ENCODE data around the gene DNAH1.
A peak's percentile ranks its signal among the peaks of the same experiment; 100 is the strongest.
"Not testable (repeated sequence)": the region's sequence is repeated elsewhere in the genome, so short reads cannot be mapped to it uniquely, and the experiment has no call there.

The DNAH1 gene

DNA sequence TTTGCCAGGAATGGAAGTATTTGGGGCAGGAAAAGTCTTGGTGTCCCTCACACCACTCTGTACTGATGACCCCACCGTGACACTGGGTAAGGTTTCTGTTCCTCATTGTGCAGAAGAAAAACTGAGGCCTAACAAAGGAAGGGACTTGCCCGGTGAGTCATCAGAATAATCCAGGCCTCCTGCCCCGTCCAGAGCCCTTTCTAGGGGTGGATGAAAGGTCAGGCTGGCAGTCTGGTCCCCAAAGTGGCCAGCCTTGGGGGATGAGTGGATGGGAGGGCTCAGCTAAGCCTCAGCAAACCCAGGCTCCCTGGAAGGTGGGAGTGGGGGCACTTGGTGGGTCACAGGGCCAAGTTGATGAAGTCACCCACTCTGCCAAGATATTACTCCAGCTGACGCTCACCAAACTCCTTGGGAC is 2.3 kb upstream of the DNAH1 start:
- no peak for DNase-seq

DNA sequence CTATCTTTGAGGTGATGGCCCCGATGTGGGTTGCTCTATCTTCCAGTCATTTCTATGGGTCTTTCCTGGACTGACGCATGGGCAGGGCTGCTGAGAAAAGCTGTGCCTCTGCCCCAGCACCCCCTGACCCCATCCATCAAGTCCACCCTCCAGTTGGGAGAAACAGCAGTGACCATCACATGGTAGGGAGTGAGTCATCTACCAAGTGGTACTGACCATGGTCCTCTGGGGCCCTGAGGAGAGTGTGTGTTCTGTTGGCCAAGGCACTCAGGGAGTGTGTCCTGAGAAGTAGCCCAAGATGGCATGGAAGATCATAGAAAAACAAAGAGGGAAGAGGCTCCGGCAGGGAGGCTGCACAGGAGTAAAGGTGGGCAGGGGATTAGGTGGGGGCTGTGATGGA is 1.6 kb upstream of the DNAH1 start:
- no peak for DNase-seq

DNA sequence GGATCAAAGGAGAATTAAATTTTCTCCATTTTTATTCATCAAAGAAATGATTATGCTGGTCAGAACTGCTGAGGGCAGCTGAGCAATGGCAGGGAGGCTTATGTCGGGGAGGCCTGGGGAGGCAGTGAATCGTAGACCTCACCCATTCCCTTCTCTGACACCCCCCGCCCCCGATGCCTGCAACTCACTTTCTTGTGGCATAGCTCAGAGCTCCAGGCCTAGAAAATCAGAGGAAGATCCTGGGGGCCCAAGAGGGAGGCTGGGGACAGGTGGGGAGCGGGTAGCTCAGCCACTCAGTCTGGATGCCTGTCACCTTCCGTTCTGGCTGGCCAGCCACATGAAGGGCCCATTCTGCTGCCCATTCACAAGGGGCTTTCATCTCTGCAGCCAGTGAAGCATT is 1.1 kb upstream of the DNAH1 start:
- no peak for DNase-seq

DNA sequence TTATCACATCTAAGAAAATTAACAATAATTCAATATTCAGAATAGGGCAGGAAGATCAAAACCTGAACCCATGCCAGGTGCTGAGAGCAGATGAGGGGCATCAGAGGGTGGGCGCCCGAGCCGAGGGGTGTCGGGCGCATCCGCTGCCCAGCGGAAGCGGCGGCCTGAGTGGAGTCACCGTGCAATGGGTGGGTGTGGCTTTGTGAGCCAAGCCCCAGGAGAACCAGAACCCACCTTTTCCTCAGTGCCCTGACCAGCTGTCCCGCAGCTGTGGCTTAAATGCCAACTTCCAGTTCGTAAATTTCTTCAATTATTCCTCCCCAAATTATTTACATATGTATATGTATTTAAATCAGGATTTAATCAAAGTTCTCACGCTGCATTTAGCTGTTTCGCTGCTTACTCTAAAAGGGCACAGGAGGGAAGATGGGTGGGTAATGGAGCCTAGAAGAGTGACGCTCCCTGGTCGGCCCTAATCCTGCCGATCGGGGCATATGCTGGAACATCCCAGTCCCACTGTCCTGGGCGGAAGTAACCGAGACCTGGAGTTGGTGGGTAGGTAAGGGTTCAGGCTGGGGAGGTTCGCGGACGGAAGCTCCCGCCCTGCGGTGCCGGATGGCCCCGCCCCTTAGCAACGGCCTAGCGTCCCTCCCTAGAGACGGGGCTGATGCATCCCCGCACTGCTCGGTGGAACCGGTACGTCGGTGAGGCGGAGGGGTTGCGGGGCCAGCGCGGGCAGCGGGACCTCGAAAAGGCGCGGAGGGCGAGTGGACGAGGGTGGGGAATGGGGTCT is 1.3 kb downstream of the DNAH1 start:
- peak; percentile 74 for DNase-seq

DNA sequence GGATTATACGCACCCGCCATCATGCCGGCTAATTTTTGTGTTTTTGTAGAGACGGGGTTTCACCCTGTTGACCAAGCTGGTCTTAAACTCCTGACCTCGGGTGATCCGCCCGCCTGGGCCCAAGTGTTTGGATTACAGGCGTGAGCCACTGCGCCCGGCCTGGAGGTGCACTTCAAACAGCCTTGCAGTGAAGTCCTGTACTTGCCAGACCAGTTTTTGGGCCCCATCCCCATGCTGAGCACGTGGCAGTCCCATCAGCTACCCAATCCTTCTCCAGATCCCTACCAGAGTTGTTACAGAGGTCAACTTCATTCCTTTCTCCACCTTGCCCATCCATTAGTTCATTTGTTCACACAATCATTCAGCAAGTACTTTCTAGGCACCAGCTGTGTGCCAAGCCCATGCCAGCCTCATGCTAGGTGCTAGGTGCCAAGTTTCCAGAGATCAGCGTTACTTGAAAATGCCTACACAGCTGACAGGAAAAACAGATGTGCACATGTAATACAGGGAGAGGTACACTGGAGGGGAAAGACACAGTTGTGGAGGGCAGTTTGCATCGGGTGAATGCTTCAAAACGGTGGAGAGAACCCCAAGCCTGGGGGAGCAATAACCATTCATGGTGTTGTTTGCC is 2.2 kb downstream of the DNAH1 start:
- DNase-seq: no peak

DNA sequence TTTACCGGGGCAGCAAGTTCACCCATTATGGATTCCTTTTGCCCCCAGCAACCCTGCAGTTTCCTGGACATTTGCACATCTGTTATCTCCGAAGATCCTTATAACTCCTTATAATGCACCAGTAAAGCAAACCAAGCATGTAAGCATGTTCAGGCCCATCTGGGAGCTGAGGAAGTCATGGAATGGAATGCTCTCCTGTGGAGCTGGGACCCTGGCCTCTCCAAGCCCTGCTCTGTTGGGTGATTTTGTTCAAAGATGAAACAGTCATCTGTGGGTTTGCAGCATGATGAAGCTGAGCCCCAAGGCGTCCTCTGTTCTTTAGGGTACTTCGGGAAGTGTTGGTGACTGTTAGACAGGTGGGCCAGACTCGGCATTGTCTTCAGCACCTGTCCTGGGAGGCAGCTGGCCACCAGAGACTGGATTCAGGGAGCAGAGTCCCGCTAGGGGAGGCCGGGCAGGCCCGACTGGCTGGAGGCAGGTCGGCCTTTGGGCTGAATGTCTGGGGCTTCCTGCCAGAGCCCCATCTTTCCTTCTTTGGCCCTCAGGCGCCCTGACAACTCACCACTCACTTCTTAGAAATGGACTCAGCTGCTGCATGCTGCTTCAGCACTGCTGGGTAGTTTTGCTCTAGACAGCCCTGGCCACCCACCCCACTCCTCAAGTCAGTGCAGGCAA is 3.9 kb downstream of the DNAH1 start:
- no peak for DNase-seq

DNA sequence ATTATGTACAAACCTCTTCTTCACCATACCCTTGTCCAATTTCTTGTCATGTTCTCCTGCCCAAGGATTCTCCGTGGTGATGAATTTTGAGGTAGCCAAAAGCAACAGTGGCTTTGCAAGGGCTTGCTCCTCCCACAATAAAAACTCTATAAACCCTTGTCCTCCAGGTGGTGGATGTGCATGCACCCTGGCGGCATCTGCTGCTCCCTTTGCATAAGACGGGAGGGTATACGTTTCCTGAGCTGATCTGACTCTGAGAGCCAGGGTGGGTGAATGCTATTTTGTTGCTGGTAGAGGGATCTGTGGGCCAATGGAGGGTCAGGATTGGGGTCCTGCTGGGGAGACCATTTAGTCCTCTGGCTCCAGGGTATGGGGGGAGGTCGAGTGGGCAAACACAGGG is 5.4 kb downstream of the DNAH1 start:
- DNase-seq: no peak

DNA sequence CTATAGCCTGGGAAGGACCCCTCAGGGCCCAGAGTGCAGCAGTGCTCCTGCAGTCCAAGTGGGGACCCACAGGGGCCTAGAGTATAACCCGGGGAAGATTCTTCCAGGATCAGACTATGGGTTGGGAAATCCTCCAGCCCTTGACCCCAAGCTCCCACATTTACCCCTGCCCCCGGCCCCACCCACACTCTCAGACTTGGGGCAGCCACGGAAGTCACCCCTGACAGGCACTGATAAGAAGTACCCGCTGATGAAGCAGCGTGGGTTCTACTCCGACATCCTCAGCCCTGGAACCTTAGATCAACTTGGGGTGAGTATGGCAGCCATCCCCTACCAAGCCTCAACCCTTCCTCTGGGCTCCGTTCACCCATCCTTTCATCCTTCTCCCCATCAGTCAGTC is 6.3 kb downstream of the DNAH1 start:
- no peak for DNase-seq

DNA sequence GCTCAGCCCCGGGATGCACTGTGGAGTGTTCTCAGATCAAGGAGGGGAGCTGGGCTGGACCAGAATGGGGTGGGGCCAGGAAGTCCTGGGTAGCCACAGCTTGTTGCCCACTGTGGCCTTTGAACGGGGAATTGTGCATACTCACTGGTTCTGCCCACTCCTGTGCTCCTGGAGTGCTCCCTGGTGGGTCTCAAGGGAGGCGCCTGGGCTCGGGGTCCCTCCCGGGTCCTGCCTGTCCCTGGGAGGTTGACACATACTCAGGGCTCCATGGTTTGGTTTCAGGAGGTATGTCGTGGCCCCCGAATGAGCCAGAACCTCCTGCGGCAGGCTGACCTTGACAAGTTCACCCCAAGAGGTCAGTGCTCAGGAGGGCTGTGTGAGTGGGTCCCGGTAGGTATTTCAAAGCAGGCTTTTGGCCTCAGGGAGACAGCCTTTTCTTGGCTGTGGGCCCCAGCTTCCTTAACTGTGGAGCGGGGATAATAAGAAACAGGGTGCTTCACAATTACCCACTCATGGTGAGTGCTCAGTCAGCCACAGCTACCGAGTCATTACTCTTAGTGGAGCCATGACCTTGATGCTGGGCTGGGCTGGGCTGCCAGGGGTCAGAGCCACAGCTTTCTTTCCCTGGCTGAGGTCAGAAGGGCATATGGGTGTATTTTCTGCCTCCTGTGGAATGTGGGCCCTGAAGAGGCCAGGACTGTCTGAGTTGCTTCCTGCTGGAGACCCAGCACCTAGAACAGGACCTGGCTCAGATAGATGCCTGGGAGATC is 7.6 kb downstream of the DNAH1 start:
- no peak for DNase-seq

DNA sequence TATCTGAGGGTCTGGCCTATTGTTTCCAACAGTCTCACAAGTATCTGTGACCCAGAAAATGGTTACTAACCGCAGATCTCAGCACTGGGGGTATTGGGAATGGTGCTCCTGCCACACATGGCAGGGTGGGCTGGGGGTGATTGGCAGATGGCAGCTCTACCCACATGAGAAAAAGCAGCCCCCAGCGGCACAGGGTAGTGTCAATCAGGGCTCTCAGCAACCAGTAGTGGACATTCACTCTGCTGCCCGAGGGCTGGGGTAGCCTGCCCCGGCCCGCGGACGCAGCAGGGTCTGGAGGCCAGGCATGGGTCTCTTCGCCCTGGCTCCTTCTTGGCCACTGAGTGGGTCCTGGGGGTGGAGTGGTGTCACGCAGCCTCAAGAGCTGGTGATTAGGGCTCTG is 8.6 kb downstream of the DNAH1 start:
- no peak for DNase-seq

DNA sequence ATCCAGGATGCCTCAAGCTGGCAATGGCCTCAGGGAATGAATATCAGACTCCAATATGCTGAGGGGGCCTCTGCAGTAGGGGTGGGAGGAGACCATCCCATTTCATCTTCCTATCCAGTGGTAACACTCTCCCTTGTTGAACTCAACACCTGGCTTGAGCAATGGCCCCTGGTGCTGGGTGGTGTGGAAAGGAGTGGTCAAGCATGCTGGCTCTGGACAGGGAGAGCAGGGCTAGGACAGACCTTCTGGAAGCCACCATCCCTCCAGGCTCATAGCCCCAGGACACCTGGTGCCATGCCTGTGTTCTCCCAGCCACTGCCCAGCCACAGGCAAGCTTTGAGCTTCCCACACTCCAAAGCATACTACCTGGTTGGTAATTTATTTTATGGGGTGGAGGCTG is 9.6 kb downstream of the DNAH1 start:
- DNase-seq: no peak

DNA sequence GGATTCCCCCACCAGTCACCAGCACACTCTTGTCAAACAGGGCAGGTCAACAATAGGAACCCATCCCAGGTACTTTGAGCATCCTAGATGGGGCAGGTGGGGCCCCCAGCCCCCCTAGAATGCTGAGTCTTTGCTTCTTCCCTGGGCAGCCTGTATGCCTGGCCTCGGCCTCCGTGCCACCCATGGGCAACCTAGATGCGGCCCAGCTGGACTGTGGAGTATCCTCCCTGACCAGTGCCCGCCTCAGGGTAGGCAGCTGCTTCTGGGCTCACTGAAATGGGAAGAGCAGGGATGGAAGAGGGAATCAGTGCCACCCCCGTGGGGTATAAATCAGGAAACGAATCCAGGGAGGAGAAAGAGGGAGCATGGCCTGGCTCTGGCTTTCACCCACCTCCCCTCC is 10.9 kb downstream of the DNAH1 start:
- DNase-seq: no peak

DNA sequence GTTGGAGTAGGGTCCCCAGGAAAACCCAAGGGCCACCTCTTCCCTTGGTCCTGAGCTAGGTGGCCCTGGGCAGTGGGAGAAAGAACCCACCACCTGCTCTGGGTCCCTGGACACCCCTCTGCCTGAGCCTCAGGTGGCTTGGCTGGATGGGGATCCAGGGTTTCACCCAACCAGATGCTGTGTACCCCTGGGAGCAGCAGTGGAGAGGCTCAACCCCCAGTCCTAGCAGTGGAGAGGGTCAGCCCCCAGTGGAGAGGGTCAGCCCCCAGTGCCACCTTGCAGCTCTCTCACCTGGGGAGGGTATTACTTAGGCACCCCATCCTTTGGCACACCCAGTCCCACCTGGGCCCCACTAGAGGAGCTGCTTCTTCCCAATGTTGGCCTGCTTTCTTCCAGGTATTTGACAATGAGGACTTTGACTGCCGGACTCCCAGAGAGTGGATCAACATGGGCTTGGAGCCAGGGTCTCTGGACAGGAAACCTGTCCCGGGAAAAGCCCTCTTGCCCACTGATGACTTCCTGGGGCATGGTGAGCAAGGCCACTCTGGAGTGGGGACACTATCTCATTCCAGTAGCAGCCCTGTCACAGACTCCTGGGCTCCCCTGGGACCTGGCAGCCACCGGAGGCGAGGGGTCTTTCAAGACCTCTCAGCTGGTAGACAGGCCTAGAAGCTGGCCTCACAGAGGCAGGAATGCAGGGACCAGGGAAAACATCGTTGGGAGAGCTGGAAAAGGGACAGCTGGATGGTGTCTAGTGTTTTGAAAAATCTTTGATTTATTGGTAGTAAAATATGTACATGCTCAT is 11.6 kb downstream of the DNAH1 start:
- no peak for DNase-seq

DNA sequence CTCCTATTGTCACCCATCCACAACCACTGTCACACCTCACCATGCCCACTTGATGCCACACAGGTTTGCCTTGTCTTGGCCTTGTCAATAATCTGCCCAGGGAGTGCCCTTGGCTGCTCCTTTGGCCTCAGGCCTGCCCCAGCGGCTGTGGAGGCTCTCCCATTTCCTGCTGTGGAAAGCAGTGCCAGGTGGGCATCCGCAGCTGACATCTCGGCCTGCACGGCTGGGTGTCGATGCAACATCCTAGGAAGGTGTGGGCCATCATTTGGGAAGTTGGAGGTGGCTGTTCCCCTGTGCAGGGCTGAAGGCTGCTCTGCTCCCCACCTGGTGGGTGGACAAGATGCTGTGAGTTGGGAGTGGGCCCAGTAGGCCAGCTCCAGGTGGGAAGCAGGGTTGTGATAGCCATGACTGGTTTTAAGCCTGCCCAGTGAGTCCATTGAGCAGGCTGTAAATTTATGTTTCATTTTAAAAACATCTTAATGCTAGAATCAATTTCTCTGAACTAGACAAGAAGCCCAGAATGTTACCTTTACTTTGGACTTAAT is 12.5 kb downstream of the DNAH1 start:
- no peak for DNase-seq

DNA sequence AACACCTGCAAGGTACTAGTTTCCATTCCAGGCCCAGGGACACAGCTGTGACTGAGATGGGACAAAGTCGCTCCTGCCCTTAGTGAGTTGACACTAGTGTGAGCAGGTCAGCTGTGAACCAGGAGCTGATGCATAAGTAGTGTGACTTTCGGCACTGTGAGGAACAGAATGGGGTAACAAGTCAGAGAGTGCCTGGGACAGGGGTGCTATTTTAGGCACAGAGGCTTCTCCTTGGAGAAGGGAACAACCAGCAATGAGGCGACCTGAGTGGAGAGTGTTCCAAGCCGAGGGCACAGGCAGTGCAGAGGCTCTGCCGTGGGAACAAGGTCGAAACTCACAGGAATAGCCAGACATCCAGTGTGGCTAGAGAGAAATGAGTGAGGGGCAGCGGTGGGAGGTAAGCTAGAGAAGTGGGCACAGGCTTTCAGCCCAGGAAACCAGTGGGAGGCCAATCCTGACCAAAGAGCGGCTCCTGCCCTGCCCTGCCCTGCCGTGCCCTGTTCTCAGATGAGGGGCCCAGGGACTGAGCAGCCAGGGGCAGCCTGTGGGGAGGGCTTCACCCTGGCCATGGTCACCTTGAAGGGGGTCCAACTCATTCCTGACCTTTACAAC is 14.2 kb downstream of the DNAH1 start:
- DNase-seq: no peak

DNA sequence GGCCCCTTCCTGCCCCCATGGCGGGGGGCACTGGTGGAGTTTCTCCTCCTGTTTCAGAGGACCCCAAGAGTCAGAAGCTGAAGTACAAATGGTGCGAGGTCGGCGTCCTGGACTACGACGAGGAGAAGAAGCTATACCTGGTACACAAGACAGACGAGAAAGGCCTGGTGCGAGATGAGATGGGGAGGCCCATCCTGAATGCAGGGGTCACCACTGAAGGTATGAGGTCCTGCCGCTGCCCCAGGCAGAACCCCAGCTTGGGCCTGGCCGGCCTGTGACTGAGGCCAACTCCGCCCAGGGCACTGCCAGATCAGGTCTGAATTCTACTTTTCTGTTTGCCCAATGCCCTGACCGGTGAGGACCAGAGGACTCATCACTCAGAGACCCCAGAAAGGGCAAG is 15.0 kb downstream of the DNAH1 start:
- no peak for DNase-seq

DNA sequence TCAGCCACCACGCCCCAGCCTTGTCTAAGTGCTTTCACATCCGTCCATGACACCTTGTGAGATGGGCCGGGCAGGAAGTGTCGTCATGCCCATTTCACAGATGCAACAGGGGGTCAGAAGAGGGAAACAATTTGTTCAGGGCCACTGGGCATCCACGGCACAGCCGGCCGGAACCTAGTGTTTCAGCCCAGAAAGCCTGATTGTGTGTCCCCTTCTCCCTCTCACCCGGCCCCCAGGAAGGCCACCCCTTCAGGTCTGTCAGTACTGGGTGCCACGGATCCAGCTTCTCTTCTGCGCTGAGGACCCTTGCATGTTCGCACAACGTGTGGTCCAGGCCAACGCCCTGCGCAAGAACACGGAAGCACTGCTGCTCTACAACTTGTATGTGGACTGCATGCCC is 15.8 kb downstream of the DNAH1 start:
- no peak for DNase-seq

DNA sequence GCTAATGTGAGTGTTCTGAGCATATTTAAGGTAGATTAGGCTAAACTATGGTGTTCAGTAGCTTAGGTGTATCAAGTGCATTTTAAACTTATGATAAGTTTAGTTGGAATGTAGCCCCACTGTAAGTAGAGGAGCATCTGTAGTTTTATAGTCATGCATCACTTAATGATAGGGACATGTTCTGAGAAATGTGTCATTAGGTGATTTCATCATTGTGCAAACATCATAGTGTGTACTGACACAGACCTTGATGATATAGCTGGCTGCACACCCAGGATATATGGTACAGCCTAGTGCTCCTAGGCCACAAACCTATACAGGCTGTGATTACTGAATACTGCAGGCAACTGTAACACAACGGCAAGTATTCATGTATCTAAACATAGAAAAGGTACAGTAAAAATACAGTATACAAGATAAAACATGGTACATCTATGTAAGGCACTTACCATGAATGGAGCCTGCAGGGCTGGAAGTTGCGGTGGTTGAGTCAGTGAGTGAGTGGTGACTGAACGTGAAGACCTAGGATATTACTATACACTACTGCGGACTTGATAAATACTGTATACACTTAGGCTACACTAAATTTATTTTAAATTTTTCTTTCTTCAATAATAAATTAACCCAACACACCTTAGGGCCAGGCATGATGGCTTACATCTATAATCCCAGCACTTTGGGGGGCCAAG is 17.9 kb downstream of the DNAH1 start:
- no peak for DNase-seq

DNA sequence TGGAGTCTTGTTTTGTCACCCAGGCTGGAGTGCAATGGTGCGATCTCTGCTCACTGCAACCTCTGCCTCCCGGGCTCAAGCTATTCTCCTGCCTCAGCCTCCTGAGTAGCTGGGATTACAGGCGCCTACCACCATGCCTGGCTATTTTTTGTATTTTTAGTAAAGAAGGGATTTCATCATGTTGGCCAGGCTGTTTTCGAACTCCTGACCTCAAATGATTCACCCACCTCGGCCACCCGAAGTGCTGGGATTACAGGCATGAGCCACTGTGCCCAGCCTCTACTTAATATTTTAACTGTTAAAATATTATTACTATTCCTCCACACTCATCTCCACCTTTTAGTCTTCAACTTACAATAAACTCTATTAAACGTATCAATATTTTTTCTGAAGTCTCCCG is 22.0 kb downstream of the DNAH1 start:
- not testable (repeated sequence) for DNase-seq

DNA sequence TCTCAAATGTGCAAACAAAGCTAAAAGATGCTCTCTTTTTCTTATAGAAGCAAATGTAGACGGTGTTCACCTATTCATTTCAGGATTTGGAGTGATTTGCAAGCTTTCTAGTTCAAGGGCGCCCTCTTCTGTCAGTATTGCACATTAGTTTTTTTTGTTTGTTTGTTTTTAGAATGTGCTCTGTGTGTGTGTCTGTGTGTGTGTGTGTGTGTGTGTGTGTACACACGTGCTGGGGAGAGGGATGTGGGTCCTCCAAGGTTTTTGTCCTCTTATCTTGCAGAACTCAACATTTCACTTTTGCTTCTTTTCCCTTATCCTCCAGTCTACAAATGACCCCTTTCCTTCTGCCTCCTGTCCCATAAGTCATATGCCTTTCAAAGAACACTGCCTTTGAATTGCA is 23.5 kb downstream of the DNAH1 start:
- DNase-seq: peak; percentile 31

DNA sequence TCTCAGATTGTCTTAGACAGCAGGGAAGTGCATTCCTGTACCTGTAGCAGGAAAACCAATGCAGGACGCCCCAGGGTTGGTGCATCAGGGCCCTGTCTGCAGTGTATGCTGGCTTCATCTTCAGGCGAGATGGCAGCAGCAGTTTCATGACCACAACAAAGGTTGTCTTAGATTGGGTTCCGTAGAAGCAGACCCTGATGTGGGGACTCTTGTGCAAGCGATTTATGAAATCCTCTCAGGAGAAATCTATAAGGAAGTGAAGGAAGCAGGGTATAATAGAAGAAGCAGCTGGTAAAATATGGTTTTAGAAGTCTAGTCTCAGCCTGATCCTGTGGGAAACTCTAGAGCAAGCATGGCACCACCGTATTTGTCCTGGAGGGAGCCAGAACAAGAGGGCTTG is 25.0 kb downstream of the DNAH1 start:
- no peak for DNase-seq
